ENCODE measurements around the gene TCF20.

GRCh38 chr22:42270510-42271190 is at the start of gene TCF20:
- no peak for TF ChIP-seq GABPA (IDR thresholded peaks at IDR 0.05 in 1 of 2, conservative IDR thresholded peaks at IDR 0.05 in 1 of 2)
- no peak for TF ChIP-seq MAX (IDR thresholded peaks at IDR 0.05)
- TF ChIP-seq CTCF (IDR thresholded peaks at IDR 0.05; ENCODE audit: low read depth, low read length, missing input control) = no peak
- TF ChIP-seq JUND (IDR thresholded peaks at IDR 0.05) = no peak
- no peak for TF ChIP-seq REST (IDR thresholded peaks at IDR 0.05)
- no peak for TF ChIP-seq RAD21 (IDR thresholded peaks at IDR 0.05)
- TF ChIP-seq YY1 (IDR thresholded peaks at IDR 0.05) = no peak

All from liver (tissue), 3 donors.